ENCODE data around the gene NRG3. TPM values are rescaled to one million over a fixed set of nuclear protein-coding genes. Genes with fewer than 3 reads are reported as not detected.

NRG3 gene
- total RNA-seq, 2 experiments from 2014 or later = not detected

GRCh38 chr10:82628373-82628772 is 753.4 kb downstream of the NRG3 start:
- no peak for TF ChIP-seq EZH2phosphoT487 (IDR thresholded peaks at IDR 0.05; ENCODE audit: borderline replicate concordance, low read depth, low read length)
- TF ChIP-seq CTCF (conservative IDR thresholded peaks at IDR 0.05; ENCODE audit: low read length) = no peak
- no TSS peak for BruUV-seq (replicated peaks)
- CTCF ChIA-PET (ENCODE audit: unreplicated experiment) = no interaction called here
- no peaks in the 10 kb centered on the region for H4K20me1 ChIP-seq (ENCODE audit: insufficient read depth, low read length)
- H3K4me2 ChIP-seq (ENCODE audit: low read length) = no peak overlapping the region
- H3K36me3 ChIP-seq (ENCODE audit: insufficient read depth, low read length) = no peaks in the 10 kb centered on the region
- intact Hi-C loops (cut with micrococcal nuclease; ENCODE audit: unreplicated experiment) = no loop called here
- H3K4me3 ChIP-seq (ENCODE audit: low read depth, low read length, poor library complexity, severe bottlenecking) = no peak overlapping the region
- no peaks in the 10 kb centered on the region for H3K79me2 ChIP-seq (ENCODE audit: insufficient read depth, low read depth, low read length)
- H3K4me1 ChIP-seq (ENCODE audit: insufficient read depth, low read length, poor library complexity, severe bottlenecking) = no peaks in the 10 kb centered on the region
- H3K27ac ChIP-seq (ENCODE audit: low read depth, low read length, poor library complexity, severe bottlenecking) = no peak overlapping the region
- no peak for DNase-seq (ENCODE audit: low spot score)
- no peaks in the 10 kb centered on the region for H3K9me2 ChIP-seq (ENCODE audit: insufficient read depth, low read length)
- no peak overlapping the region for H2AFZ ChIP-seq (ENCODE audit: low read length)
- no peaks in the 10 kb centered on the region for H3K9me3 ChIP-seq (ENCODE audit: low read length)
- POLR2A ChIA-PET = no interaction called here

GRCh38 chr10:82643076-82643475 is 768.1 kb downstream of the NRG3 start:
- H3K4me1 ChIP-seq (ENCODE audit: insufficient read depth, low read length, poor library complexity, severe bottlenecking) = no peaks in the 10 kb centered on the region
- H4K20me1 ChIP-seq (ENCODE audit: insufficient read depth, low read length) = no peaks in the 10 kb centered on the region
- TF ChIP-seq EZH2phosphoT487 (IDR thresholded peaks at IDR 0.05; ENCODE audit: borderline replicate concordance, low read depth, low read length) = no peak
- TF ChIP-seq CTCF (conservative IDR thresholded peaks at IDR 0.05; ENCODE audit: low read length) = no peak
- no TSS peak for BruUV-seq (replicated peaks)
- no peak overlapping the region for H3K4me2 ChIP-seq (ENCODE audit: low read length)
- H3K27ac ChIP-seq (ENCODE audit: low read depth, low read length, poor library complexity, severe bottlenecking) = no peak overlapping the region
- no peak overlapping the region for H2AFZ ChIP-seq (ENCODE audit: low read length)
- ChIA-PET POLR2A (no interaction called here), CTCF (ENCODE audit: unreplicated experiment) (no interaction called here)
- H3K36me3 ChIP-seq (ENCODE audit: insufficient read depth, low read length) = no peaks in the 10 kb centered on the region
- H3K4me3 ChIP-seq (ENCODE audit: low read depth, low read length, poor library complexity, severe bottlenecking) = no peak overlapping the region
- no peaks in the 10 kb centered on the region for H3K9me3 ChIP-seq (ENCODE audit: low read length)
- no peaks in the 10 kb centered on the region for H3K79me2 ChIP-seq (ENCODE audit: insufficient read depth, low read depth, low read length)
- no peaks in the 10 kb centered on the region for H3K9me2 ChIP-seq (ENCODE audit: insufficient read depth, low read length)
- no peak for DNase-seq (ENCODE audit: low spot score)
- intact Hi-C loops (cut with micrococcal nuclease; ENCODE audit: unreplicated experiment) = no loop called here

DNA sequence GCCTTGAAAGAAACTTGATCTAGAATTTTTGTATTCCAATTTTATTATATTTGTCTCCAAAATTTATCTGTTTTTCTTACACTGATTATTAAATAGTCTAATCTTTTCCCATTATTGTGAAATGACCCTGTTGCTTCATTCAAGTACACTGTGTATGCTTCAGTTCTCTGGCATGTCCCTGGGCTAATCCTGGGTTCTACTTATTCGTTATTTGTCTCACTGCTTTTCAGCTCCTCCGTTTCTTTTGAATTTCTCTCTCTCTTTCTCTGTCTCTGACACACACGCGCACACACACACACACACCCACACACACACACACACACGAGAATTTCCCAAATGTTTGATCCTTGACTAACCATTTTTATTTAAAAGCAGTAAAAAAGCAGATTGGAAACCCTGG is 768.6 kb downstream of the NRG3 start:
- DNase-seq (ENCODE audit: low spot score) = no peak
- Histone ChIP-seq H3K79me2 (ENCODE audit: insufficient read depth, low read depth, low read length) (no peaks in the 10 kb centered on the region), H2AFZ (ENCODE audit: low read length) (no peak overlapping the region), H3K27ac (ENCODE audit: low read depth, low read length, poor library complexity, severe bottlenecking) (no peak overlapping the region), H3K9me3 (ENCODE audit: low read length) (no peaks in the 10 kb centered on the region), H4K20me1 (ENCODE audit: insufficient read depth, low read length) (no peaks in the 10 kb centered on the region), H3K4me2 (ENCODE audit: low read length) (no peak overlapping the region), H3K36me3 (ENCODE audit: insufficient read depth, low read length) (no peaks in the 10 kb centered on the region), H3K9me2 (ENCODE audit: insufficient read depth, low read length) (no peaks in the 10 kb centered on the region), H3K4me1 (ENCODE audit: insufficient read depth, low read length, poor library complexity, severe bottlenecking) (no peaks in the 10 kb centered on the region), H3K4me3 (ENCODE audit: low read depth, low read length, poor library complexity, severe bottlenecking) (no peak overlapping the region)
- ChIA-PET CTCF (ENCODE audit: unreplicated experiment) (no interaction called here), POLR2A (no interaction called here)
- intact Hi-C loops (cut with micrococcal nuclease; ENCODE audit: unreplicated experiment) = no loop called here
- no peak for TF ChIP-seq EZH2phosphoT487 (IDR thresholded peaks at IDR 0.05; ENCODE audit: borderline replicate concordance, low read depth, low read length)
- TF ChIP-seq CTCF (conservative IDR thresholded peaks at IDR 0.05; ENCODE audit: low read length) = no peak
- no TSS peak for BruUV-seq (replicated peaks)
